Measurements from ENCODE around the gene TMEM123.
"Not testable (repeated sequence)": the region's sequence is repeated elsewhere in the genome, so short reads cannot be mapped to it uniquely, and the experiment has no call there.

The TMEM123 gene

DNA sequence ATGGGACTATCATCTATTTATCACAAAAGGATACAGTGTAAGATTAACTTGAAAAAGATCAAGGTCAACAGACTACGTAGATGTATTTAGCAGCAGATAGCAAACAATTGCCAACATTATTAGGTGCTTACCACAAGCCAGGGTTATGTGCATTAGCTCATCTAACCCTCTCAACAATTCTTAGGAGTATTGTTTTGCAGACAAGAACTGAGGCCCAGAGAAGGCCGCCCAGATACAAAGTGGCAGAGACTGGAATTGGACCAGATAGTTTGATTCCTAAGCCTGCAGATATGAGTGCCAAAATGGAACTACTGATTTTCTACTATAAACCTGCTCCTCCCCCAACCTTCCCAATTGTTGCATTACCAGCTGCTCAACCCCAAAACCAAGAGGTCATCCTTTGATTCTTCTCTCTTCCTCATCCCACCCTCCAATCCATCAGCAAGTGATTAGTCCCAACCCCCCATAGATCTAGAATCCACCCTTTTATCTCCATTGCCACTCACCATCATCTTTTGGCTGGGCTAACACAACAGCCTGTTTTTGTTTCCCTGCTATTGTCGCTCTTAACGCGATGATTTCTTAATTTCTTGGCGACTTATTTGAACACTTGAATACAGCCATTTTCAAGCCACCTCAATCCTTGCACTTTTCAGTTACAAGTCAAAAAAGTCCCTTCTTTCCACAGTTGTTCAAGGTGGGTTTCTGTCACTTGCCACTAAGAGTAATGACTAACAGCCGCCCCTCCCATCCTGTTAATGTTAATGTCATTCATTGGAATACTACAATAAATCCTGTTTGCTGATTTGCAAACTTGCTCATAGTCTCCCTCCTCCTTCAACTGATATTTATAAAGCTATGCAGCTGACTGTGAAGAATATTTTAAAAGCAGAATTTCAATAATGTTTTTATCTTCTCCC, 2.7 kb downstream of the TMEM123 start:
- no peak for DNase-seq (ENCODE audit: low spot score)

DNA sequence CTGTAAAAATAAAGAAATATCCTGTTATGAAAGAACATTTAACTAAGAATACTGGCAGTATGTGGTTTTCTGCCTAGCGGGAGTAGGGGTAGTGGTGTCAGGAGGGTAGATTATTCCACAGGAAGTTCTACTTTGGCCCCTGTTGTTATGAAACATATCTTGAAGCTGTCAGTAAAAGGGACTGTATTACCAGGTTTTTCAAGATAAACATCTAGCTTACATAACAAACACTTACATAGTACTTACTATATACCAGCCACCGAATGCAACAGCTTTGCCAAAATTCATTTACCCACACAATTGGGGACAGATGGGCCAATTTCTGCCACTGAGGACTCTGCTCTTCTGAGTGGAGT, 3.7 kb downstream of the TMEM123 start:
- DNase-seq (ENCODE audit: low spot score): no peak

DNA sequence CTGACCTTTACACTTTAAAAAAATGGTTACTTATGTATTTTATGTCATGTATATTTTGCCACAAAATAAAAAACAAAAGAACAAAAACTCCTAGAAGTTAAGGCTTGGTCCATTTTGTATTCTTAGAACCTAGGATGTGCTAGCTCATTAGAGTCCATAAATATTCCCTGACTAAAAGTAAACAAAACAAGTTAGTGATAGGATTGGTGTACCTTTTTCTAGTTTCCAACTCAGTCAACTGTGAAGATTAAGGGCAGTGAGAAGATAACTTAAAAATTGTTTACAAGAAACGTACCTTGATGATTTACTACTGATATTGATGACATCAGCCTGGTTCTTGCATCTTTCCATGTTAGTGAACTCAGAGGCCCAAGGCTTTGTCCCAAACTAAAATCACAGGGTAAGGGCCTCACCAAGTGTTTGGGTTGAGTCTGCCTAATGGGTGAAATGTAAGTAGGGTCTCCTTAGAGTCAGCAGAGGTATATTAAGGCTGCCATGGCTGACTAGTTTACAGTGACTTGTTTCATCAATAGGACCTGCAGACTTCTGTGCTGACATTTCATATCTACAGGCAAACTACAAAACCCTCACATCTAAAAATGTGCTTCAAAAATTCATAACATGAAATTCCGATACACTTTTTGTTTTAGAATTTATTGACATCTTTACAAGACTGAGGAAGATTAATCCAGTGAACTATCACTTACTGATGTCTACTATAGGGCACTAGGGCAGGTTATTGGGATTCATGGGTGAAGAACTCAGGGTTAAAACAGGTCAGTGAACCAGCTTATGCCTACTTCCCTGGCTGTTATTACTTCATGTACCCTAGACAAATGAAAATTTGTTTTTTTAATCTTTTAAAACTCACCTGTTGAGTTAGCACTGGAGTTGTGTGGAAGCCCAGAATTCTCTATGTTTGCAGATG, 4.4 kb downstream of the TMEM123 start:
- no peak for DNase-seq (ENCODE audit: low spot score)

DNA sequence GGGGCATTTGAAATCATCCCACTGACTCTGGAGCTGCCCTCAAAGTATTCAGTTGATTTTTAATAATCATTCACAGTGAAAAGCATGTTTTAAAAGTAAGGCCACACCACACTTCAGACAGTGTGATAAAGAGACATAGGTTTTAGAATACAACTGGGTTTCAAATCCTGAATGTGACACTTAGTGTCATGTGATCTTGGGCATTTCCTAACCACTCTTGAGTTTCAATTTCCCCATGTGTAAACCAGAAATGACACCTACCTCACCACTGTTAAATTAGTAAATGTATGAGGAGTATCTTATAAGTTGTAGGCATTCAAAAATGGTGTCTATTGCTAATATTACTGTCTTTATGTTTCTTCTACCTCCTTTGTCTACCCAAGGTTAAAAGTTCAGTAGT, 5.4 kb downstream of the TMEM123 start:
- no peak for DNase-seq (ENCODE audit: low spot score)

DNA sequence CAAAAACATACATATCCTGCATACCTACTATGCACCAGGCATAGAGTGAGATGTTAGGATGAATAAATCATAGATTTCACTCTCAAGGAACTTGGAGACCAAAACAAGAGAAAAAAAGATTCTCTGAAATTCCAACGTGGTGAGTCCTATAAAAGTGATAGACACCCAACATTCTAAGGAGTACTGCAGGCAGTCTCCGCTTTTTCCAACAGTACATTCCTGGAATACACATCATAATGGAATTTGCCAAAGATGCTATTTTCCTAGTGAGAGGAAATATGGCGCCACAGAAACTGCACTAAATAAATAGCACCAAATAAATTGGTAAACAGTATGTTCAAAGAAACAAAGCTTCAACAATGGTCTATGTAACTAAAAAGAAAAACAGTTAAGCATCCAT, 6.0 kb downstream of the TMEM123 start:
- no peak for DNase-seq (ENCODE audit: low spot score)

DNA sequence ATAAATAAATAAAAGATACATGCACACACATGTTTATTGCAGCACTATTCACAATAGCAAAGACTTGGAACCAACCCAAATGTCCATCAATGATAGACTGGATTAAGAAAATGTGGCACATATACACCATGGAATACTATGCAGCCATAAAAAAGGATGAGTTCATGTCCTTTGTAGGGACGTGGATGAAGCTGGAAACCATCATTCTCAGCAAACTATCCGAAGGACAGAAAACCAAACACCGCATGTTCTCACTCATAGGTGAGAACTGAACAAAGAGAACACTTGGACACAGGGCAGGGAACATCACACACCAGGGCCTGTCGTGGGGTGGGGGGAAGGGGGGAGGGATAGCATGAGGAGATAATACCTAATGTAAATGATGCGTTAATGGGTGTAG, 7.9 kb downstream of the TMEM123 start:
- DNase-seq (ENCODE audit: low spot score): not testable (repeated sequence)

DNA sequence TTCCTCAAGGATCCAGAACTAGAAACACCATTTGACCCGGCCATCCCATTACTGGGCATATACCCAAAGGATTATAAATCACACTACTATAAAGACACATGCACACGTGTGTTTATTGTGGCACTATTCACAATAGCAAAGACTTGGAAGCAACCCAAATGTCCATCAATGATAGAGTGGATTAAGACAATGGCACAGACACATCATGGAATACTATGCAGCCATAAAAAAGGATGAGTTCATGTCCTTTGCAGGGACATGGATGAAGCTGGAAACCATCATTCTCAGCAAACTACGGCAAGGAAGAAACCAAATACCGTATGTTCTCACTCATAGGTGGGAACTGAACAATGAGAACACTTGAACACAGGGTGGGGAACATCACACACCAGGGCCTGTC, 8.4 kb downstream of the TMEM123 start:
- DNase-seq (ENCODE audit: low spot score): not testable (repeated sequence)

DNA sequence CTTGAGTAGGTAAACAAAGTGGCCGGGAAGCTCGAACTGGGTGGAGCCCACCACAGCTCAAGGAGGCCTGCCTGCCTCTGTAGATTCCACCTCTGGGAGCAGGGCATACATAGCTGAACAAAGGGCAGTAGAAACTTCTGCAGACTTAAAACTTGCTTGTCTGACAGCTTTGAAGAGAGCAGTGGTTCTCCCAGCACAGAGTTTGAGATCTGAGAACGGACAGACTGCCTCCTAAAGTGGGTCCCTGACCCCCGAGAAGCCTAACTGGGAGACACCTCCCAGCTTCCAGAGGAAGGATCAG, 13.6 kb downstream of the TMEM123 start:
- DNase-seq (ENCODE audit: low spot score): not testable (repeated sequence)

DNA sequence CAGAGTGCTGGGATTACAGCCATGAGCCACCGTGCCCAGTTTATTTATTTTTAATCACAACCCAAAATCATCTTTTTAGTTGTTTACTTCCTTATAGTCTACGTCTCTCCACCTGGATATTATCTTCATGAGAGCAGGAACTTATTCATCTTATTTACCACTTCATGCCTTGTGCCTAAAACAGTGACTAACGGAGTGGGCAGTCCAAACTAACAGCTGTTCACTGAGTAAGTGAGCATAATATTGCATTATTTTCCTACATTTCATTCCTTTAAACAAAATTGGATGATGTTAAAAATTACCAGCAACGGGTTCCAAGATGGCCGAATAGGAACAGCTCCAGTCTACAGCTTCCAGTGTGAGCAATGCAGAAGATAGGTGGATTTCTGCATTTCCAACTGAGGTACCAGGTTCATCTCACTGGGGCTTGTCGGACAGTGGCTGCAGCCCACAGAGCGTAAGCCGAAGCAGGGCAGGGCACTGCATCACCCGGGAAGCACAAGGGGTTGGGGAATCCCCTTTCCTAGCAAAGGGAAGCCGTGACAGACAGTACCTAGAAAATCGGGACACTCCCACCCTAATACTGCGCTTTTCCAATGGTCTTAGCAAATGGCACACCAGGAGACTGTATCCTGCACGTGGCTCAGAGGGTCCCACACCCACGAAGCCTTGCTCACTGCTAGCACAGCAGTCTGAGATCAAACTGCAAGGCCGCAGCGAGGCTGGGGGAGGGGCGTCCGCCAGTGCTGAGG, 14.1 kb downstream of the TMEM123 start:
- no peak for DNase-seq (ENCODE audit: low spot score)

DNA sequence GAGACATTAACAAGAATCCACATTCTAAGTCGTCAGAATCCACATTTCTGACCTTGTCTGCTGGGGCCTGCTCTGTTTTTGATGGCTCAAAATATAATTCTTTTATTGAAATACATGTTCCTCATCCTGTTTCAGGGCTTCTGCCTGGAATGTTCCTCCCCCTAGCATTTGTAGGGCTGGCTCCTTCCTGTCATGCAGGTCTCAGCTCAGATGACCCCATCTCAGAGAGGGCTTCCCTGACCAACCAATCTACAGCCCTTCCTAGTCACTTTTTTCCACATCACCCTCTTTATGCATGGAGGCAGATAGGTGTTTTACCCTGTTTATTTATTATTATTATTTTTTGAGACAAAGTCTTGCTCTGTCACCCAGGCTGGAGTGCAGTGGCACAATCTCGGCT, 14.8 kb downstream of the TMEM123 start:
- no peak for DNase-seq (ENCODE audit: low spot score)

DNA sequence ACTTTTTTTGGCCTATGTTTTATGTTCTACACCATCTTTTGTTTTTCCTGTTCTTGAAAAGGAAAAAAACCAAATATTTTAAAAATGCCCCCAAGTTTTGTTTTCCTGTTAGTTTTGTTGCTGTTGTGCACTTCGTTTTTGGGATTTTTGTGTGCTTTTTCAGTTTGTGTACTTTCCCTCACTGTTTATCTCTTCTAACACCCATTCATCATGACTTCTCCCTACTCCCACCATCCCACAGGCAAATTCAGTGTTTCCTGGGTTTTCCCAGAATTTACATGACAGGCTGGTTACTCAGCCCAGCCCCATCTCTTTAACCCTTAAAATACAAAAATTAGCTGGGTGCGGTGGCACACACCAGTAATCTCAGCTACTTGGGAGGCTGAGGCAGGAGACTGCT, 15.6 kb downstream of the TMEM123 start:
- no peak for DNase-seq (ENCODE audit: low spot score)

DNA sequence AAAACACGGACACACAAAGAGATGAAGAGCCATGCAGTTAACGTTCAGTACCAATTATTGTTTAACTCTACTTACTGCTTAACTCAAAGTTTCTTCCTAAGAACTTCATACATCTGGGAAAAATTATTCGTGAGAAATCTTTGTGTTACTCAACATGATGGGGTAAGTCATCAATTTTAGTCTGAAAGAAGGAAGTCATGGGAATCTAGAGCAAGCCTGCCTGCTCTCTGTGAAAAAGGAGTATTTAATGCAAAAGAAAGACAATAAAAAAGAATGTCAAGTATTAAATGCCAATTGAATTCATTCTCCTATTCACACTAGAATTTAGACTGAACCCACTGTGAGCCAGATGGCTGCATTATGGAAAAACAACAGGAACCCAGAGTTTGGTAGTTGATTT, 16.0 kb downstream of the TMEM123 start:
- no peak for DNase-seq (ENCODE audit: low spot score)

DNA sequence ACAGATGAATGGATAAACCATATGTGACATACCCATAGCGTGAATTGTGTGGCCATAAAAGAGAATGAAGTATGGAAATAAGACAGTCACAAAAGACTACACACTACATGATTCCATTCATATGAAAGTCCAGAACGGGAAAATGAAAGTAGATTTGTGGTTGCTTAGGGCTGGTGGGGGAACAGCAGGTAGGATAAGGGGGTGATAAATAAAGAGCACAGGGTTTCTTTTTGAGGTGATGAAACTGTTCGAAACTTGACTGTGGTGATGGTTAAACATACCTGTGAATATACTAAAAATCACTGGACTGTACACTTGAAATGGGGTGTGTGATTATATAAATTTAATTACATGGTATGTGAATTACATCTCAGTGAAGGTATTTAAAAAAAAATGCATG, 16.9 kb downstream of the TMEM123 start:
- no peak for DNase-seq (ENCODE audit: low spot score)

DNA sequence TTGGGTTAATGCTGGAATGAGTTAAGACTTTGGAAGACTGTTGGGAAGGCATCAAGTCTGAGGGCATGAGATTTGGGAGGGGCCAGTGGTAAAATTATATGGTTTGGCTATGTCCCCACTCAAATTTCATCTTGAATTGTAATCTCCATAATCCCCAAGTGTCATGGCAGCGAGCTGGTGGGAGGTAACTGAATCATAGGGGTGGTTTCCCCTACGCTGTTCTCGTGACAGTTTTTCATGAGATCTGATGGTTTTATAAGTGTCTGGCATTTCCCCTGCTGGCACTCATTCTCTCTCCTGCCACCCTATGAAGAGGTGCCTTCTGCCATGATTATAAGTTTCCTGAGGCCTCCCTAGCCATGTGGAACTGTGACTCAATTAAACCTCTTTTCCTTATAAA, 19.0 kb downstream of the TMEM123 start:
- DNase-seq (ENCODE audit: low spot score): not testable (repeated sequence)

DNA sequence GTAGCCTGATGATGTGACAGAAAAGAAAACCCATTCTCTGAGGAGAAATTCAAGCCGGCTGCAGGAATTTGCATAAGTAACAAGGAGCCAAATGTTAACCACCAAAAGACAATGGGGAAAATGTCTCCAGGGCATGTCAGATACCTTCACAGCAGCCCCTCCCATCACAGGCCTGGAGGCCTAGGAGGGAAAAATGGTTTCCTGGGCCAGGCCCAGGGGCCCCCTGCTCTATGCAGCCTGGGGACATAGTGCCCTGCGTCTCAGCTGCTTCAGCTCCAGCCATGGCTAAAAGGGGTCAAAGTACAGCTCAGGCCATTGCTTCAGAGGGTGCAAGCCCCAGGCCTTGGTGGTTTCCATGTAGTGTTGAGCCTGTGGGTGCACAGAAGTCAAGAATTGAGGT, 20.0 kb downstream of the TMEM123 start:
- DNase-seq (ENCODE audit: low spot score): not testable (repeated sequence)

DNA sequence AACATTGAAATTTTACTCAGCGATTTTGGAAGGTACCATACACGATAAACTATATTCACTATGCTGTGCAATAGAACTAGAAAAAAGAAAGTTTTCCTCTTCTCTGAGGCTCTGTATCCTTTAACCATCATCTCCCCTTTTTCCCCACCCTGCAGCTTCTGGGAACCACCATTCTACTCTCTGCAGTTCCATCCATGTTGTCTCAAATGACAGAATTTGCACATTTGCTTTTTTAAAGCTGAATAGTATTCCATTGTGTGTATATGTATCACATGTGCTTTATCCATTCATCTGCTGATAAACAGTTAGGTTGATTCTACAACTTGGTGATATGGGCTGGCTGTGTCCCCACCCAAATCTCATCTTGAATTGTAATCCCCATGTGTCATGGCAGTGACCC, 21.2 kb downstream of the TMEM123 start:
- DNase-seq (ENCODE audit: low spot score): no peak

DNA sequence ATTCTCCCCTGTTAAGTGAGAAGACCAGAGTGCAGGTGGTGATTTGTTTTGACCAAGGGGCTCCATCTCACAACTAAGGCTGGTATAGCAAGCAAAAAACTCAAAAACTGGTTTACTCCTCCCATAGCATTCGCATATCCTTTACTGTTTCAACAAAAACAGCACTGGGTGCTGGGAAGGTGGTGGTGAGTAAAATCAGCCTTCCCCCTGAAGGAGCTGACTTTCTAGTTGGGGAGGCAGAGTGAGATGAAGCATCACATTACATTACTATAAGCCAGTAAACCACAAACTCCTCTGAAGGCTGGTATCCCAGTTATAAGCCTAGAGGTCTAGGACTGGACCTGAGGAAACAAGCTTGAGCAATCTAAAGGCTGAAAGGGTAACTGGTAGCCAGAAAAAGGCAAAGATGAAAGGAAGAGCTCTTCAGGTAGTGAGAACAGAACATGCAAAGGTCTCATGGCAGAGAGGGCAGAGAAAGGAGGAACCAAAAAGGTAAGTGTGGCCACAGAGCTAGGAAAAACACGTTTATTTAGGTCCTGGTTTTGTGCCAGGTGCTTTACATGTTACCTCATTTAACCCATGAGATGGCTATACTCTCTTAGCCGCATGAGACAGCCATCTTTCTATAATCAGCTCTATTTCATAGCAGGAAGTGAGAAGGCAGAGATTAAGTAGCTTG, 22.3 kb downstream of the TMEM123 start:
- DNase-seq (ENCODE audit: low spot score): no peak

DNA sequence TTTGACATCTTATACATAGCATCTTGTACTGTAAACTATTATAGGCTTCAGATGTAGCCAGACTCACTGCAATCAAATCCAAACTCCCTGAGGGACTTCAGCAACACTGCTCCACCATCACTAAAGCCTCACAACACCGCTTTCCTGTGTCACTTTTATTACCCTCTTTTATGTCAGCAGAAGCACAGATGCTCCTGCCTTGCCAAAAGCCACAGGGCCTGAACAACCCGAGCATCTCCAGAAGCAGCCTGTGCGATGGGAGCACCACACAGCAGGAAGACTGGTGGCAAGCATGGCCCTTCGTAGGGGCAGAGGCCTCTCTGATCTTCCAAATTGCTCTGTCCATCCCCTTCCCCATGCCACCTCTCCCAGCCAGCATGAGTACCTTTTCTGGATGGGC, 22.9 kb downstream of the TMEM123 start:
- DNase-seq (ENCODE audit: low spot score): no peak

DNA sequence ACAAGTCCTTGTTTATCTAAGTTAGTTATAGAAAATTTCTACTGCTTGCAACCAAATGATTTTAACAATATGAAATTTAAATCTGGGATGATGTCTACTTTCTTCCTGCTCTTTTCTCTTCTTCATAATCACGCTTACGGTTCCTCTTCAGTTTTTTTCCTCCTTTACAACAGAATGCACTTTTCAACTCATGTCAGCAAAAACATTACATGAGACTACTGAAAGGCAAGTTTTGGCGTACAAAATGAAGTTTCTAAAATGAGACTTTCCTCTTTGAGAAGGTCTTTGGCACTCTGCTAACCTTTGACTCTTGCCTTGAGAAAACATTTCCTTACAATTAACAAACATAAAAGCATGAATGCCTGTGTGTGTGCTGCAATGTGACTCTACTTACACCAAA, 23.3 kb downstream of the TMEM123 start:
- DNase-seq (ENCODE audit: low spot score): no peak

DNA sequence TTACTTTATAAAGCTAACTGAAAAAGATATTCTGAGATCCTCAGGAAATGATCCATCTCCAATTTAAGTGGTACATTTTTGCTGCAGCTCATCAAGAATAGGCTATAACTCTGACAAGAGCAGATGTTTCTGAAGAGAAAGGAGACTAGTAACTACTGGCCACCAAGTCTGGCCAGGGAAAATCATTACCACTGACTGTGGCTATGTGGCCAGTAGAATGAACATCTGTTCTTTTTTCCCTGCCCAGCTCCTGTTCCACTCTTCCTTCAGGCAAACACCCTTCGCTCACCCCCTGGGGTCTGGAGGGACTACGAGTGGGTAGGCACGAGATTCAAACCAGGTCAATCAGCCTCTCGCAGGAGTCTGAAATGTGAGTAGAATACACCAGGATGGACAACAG, 23.9 kb downstream of the TMEM123 start:
- no peak for DNase-seq (ENCODE audit: low spot score)

DNA sequence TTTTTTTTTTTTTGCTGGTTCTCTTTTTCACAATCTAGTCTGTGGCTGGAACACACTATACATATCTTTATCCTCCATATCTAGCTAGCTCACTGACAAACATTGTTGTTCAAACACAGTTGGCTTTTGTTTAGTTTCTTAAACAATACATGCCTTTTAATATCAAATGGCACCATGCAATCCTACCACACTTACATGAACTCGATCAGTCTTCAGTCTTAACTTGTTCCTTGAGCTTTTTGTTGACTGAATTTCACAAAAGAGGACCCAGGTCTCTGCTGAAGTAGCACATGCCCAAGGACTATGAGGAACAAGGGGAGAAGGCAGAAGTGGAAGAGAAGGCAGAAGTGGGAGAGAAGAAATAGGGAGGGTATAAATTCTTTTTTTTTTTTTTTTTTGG, 25.5 kb downstream of the TMEM123 start:
- no peak for DNase-seq (ENCODE audit: low spot score)

DNA sequence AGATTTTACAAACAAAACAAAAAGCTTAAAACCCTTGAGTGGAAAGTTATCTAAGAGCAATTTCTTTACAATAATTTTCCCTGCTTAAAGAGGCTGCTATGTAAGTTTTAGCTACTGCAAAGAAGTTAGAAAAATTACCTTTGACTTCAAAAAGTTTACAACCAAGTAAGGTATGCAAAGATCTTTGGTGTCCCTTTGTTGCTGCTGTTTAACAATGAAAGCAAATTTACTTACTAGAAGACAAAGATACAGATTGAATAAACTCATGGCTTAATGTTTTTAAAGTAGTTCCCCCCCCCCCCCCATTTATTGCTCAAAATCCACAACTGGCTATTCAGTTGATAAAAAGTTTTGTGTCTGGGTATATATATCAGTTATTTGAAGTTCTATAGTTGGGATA, 26.0 kb downstream of the TMEM123 start:
- DNase-seq (ENCODE audit: low spot score): no peak
